ENCODE measurements around the gene MRPS10.

MRPS10 gene

DNA sequence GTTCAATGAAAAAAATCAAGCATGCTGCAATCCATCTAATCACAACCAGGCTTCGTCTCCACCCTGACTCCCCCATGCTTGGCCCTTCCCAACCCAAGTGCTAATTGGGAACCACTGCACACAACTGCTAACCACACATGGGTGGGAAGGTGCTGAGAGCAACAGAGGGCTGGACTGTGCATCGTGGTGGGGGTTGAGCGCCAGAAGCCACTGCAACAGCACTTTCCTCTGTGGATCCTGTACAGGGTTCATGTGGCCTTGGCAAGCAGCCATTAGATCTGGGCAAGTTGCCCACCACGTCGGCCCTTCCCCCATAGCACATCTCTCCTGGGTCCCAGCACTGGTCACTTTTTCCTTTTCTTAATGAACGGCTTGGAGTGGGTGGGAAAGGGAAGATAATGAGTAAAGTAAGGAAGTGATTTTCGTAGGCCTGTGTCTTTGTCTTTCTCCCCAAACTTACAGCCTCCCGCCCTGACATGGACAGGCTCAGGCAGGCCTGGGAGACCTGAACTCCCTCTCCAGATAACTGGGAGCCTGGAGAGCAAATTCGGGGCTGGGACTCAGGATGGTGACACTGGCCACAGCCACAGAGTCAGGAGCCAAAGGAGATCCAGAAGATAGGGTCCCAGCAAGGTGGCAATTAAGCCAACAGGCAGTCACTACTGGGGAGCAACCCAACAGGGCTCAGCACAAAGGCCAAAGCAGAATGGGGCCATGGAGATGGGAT lies 34.4 kb upstream of the MRPS10 start:
- TF ChIP-seq, protein P1, sequence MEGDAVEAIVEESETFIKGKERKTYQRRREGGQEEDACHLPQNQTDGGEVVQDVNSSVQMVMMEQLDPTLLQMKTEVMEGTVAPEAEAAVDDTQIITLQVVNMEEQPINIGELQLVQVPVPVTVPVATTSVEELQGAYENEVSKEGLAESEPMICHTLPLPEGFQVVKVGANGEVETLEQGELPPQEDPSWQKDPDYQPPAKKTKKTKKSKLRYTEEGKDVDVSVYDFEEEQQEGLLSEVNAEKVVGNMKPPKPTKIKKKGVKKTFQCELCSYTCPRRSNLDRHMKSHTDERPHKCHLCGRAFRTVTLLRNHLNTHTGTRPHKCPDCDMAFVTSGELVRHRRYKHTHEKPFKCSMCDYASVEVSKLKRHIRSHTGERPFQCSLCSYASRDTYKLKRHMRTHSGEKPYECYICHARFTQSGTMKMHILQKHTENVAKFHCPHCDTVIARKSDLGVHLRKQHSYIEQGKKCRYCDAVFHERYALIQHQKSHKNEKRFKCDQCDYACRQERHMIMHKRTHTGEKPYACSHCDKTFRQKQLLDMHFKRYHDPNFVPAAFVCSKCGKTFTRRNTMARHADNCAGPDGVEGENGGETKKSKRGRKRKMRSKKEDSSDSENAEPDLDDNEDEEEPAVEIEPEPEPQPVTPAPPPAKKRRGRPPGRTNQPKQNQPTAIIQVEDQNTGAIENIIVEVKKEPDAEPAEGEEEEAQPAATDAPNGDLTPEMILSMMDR (IDR thresholded peaks at IDR 0.05; ENCODE audit: low read depth, low read length), result no peak
- no peak overlapping the region for H3K4me3 ChIP-seq (ENCODE audit: low read depth, low read length)

DNA sequence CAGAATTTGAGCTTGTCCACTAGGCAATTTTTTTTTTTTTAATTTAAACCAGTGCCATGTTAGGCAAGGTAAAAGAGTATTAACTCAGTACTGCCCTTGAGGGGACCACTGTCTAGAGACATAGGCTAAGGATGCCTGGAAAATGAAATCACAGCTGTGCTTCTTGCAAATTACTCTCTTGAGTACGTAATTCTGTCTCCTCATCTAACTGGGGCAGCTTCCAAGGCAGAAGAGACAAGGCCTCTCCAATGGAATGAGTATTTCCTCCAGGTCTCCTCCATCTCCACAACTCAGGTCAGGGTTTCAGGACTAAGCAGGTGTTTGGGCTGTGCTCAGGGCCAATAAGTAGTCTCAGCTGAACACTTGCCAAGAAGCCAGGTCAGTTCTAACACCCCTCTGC lies 33.8 kb upstream of the MRPS10 start:
- TF ChIP-seq, protein P1 (IDR thresholded peaks at IDR 0.05; ENCODE audit: low read depth, low read length), result no peak

DNA sequence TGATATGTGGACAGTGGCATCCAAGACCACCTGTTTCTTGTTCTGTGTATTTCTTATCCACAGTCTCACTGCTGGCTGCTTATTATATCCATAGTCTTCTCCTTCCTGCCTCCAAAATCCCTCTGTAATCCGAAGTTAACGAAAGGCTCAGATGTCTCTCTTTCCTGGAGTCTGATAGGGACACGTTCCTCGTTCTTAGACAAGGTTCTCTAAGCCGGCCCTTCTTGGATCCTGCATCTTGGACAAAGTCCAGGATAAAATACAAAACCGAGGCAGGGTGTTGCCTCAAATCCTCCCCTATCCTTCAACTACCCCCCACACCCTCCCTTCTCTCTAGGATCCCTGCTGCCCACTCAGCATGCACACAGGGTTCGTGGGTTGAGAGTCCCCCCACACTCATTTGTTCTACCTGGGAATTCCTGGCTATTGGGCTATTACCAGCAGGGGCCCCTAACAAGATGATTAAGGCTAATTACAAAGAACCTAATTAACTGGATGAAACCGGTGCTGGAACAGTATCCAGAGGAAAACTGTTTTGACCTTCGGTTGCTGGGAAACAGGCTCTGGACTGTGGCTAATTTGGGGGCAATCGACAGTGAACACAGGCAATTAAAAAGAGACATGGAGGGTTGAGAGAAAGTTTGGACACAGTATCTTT lies 32.7 kb upstream of the MRPS10 start:
- TF ChIP-seq, protein P1 (IDR thresholded peaks at IDR 0.05; ENCODE audit: low read depth, low read length), result no peak
- no peak overlapping the region for H3K4me3 ChIP-seq (ENCODE audit: low read depth, low read length)

More for the DNA sequence above, 33.8 kb upstream of the MRPS10 start:
- H3K4me3 ChIP-seq (ENCODE audit: low read depth, low read length), result no peak overlapping the region

- no peak overlapping the region for H3K4me3 ChIP-seq (ENCODE audit: low read depth, low read length)
These were observed 31.6 kb upstream of the MRPS10 start for GRCh38 chr6:42249279-42249678.

GRCh38 chr6:42243046-42243445 lies 25.4 kb upstream of the MRPS10 start:
- TF ChIP-seq, protein P1 (IDR thresholded peaks at IDR 0.05; ENCODE audit: low read depth, low read length), result no peak
- no peak overlapping the region for H3K4me3 ChIP-seq (ENCODE audit: low read depth, low read length)

More at GRCh38 chr6:42249279-42249678, 31.6 kb upstream of the MRPS10 start:
- TF ChIP-seq, protein P1 (IDR thresholded peaks at IDR 0.05; ENCODE audit: low read depth, low read length), result no peak

GRCh38 chr6:42241915-42242314 lies 24.3 kb upstream of the MRPS10 start:
- H3K4me3 ChIP-seq (ENCODE audit: low read depth, low read length), result no peak overlapping the region
- TF ChIP-seq, protein P1 (IDR thresholded peaks at IDR 0.05; ENCODE audit: low read depth, low read length), result no peak

- H3K4me3 ChIP-seq (ENCODE audit: low read depth, low read length), result no peak overlapping the region
- TF ChIP-seq, protein P1 (IDR thresholded peaks at IDR 0.05; ENCODE audit: low read depth, low read length), result no peak
These were observed 22.2 kb upstream of the MRPS10 start for GRCh38 chr6:42239736-42240375.
